GM12878 (cell line): ENCODE data around the gene ZSWIM3. TPM values are rescaled to one million over a fixed set of nuclear protein-coding genes. Genes with fewer than 3 reads are reported as not detected.

Experiments
- ATAC-seq: fragments of 200-7000 bp; cut with Tn5 transposase; 3 replicates; pipeline ENCODE4 v1.9.1; 2020; ENCODE audit warnings: mild to moderate bottlenecking, moderate library complexity
- BruUV-seq: library from RNA; stranded (reverse); fragments of 400-500 nt; replicated peaks from 2 replicates; lab custom pipeline; 2021; lab: Mats Ljungman, UMichigan
- CTCF ChIA-PET: fragments of 300-600 bp; sonication (Branson Sonifier 250); formaldehyde crosslinking; extraction: SDS; loops from one replicate; lab custom pipeline; 2021; ENCODE audit warnings: inconsistent platforms; lab: Yijun Ruan, JAX
- POLR2A ChIA-PET: fragments of 350-600 bp; formaldehyde crosslinking; extraction: SDS; loops from one replicate; lab custom pipeline; 2021; ENCODE audit warnings: inconsistent platforms; lab: Charles Lee
- RAD21 ChIA-PET: fragments of 300-600 bp; sonication (Branson Sonifier 250); formaldehyde crosslinking; loops from one replicate; lab custom pipeline; 2023; ENCODE audit warnings: antibody characterized with exemption; ENCODE audit not compliant: unreplicated experiment; lab: Charles Lee
- SMC1A ChIA-PET: fragments of 300-600 bp; sonication (Branson Sonifier 250); formaldehyde crosslinking; loops from one replicate; lab custom pipeline; 2023; ENCODE audit not compliant: unreplicated experiment, uncharacterized antibody; lab: Charles Lee
- DNase-seq: peaks from one replicate; pipeline ENCODE4 v3.0.0-alpha.2; 2011; ENCODE audit warnings: low read depth, low spot score
- FAIRE-seq: peaks from 3 replicates; lab custom pipeline; 2011; peaks lifted over from hg19 to GRCh38; lab: Jason Lieb, UNC
- H2AFZ ChIP-seq: 2 replicates; pipeline ENCODE4 v1.6.0; 2011; ENCODE audit warnings: low read depth, low read length, control low read depth; ENCODE audit not compliant: control insufficient read depth
- H3K27ac ChIP-seq: 2 replicates; pipeline ENCODE4 v1.5.1; 2011; ENCODE audit warnings: control low read depth; ENCODE audit not compliant: control insufficient read depth, insufficient read depth
- H3K27me3 ChIP-seq, 2 experiments: replicated peaks in 1 of 2; 2 replicates each; pipeline versions ENCODE4 v1.6.0 to v1.6.1; 2011; ENCODE audit warnings: low read length in 1 of 2; ENCODE audit not compliant: control insufficient read depth in 2 of 2, insufficient read depth in 2 of 2
- H3K36me3 ChIP-seq, 2 experiments: 2 replicates each; pipeline ENCODE4 v1.5.1; 2011; ENCODE audit warnings: low read length in 1 of 2; ENCODE audit not compliant: control insufficient read depth in 2 of 2, insufficient read depth in 2 of 2
- H3K4me1 ChIP-seq: 2 replicates; pipeline ENCODE4 v1.6.1; 2011; ENCODE audit warnings: mild to moderate bottlenecking, low read length, moderate library complexity, mixed read lengths; ENCODE audit not compliant: control insufficient read depth, insufficient read depth
- H3K4me2 ChIP-seq: 2 replicates; pipeline ENCODE4 v1.6.0; 2011; ENCODE audit warnings: control low read depth; ENCODE audit not compliant: control insufficient read depth, insufficient read depth
- H3K4me3 ChIP-seq: fragments of 200-600 bp; sonication (generic); 2 replicates; pipeline ENCODE4 v1.5.1; 2016
- H3K79me2 ChIP-seq: 2 replicates; pipeline ENCODE4 v1.6.0; 2011; ENCODE audit warnings: low read length; ENCODE audit not compliant: control insufficient read depth, insufficient read depth
- H3K9ac ChIP-seq: 2 replicates; pipeline ENCODE4 v1.8.0; 2011; ENCODE audit warnings: low read length, control low read depth, mixed read lengths; ENCODE audit not compliant: control insufficient read depth, insufficient read depth
- H3K9me3 ChIP-seq: replicated peaks from 3 replicates; pipeline ENCODE4 v1.5.1; 2011; ENCODE audit warnings: mild to moderate bottlenecking, low read length; ENCODE audit not compliant: control insufficient read depth, insufficient read depth
- H4K20me1 ChIP-seq: 2 replicates; pipeline ENCODE4 v1.6.0; 2011; ENCODE audit not compliant: control insufficient read depth, insufficient read depth
- BCLAF1 ChIP-seq: fragments of 450-650 bp; IDR thresholded peaks from 2 replicates; pipeline ENCODE4 v1.6.1; 2017; ENCODE audit warnings: antibody characterized with exemption, mild to moderate bottlenecking, moderate library complexity
- CHD4 ChIP-seq: fragments of 200-600 bp; sonication (generic); IDR thresholded peaks from 2 replicates; pipeline ENCODE4 v1.6.1; 2016; ENCODE audit warnings: mild to moderate bottlenecking
- CUX1 ChIP-seq: IDR thresholded peaks from 2 replicates; pipeline ENCODE4 v1.6.1; 2012; ENCODE audit warnings: improper control_type of control experiment, low read depth, low read length; ENCODE audit not compliant: insufficient replicate concordance
- GABPA ChIP-seq: IDR thresholded peaks from 2 replicates; pipeline ENCODE4 v1.6.1; 2014; ENCODE audit warnings: antibody characterized with exemption, low read depth, mild to moderate bottlenecking, inconsistent platforms
- HDAC2 ChIP-seq: fragments of 200-600 bp; sonication (generic); IDR thresholded peaks from 2 replicates; pipeline ENCODE4 v1.6.1; 2017
- IKZF1 ChIP-seq: fragments of 450-650 bp; conservative IDR thresholded peaks from 2 replicates; pipeline ENCODE4 v1.6.1; 2017; ENCODE audit warnings: antibody characterized with exemption, mild to moderate bottlenecking
- MXI1 ChIP-seq: fragments of 150-350 bp; IDR thresholded peaks from 2 replicates; pipeline ENCODE4 v1.6.1; 2011; ENCODE audit warnings: low read depth, mild to moderate bottlenecking, inconsistent platforms, low read length, improper control_type of control experiment
- NFYB ChIP-seq: IDR thresholded peaks from 2 replicates; pipeline ENCODE4 v1.6.1; 2011; ENCODE audit warnings: low read depth, mild to moderate bottlenecking, low read length, improper control_type of control experiment, moderate library complexity; ENCODE audit not compliant: insufficient read depth
- PAX8 ChIP-seq: fragments of 450-650 bp; IDR thresholded peaks from 2 replicates; pipeline ENCODE4 v1.6.1; 2017; ENCODE audit warnings: mild to moderate bottlenecking, moderate library complexity
- RAD51 ChIP-seq: fragments of 450-650 bp; IDR thresholded peaks from 2 replicates; pipeline ENCODE4 v1.6.1; 2016; ENCODE audit warnings: moderate library complexity, mild to moderate bottlenecking, inconsistent platforms
- SIN3A ChIP-seq: IDR thresholded peaks from 2 replicates; pipeline ENCODE4 v1.6.1; 2012; ENCODE audit warnings: low read depth, low read length, improper control_type of control experiment
- STAT1 ChIP-seq: fragments of 450-650 bp; conservative IDR thresholded peaks from 2 replicates; pipeline ENCODE4 v1.6.1; 2014; ENCODE audit warnings: antibody characterized with exemption, mild to moderate bottlenecking
- SUZ12 ChIP-seq: fragments of 200-600 bp; sonication (generic); IDR thresholded peaks from one replicate; pipeline ENCODE4 v1.6.1; 2018; ENCODE audit warnings: antibody characterized with exemption, mild to moderate bottlenecking; ENCODE audit not compliant: unreplicated experiment
- TCF7 ChIP-seq: IDR thresholded peaks from 2 replicates; pipeline ENCODE4 v1.6.1; 2014; ENCODE audit warnings: antibody characterized with exemption, borderline replicate concordance
- YBX1 ChIP-seq: fragments of 450-650 bp; IDR thresholded peaks from 2 replicates; pipeline ENCODE4 v1.6.1; 2016; ENCODE audit warnings: antibody characterized with exemption
- ZNF217 ChIP-seq: fragments of 450-650 bp; IDR thresholded peaks from 2 replicates; pipeline ENCODE4 v1.6.1; 2017; ENCODE audit warnings: antibody characterized with exemption, mild to moderate bottlenecking
- WGBS: methylation state at CpG from one replicate; pipeline ENCODE4 v1.1.6; 2016; ENCODE audit warnings: low lambda C conversion rate; ENCODE audit not compliant: insufficient replicate concordance, insufficient coverage; ENCODE audit errors: missing lambda C conversion rate; 5-methylcytosine and 5-hydroxymethylcytosine counted together
- in situ Hi-C: fragments of 300-500 bp; cut with MboI; formaldehyde crosslinking; loops from 9 replicates; pipeline ENCODE4 v1.14.3; 2018; ENCODE audit warnings: mixed read lengths
- intact Hi-C: fragments of 100-400 bp; cut with micrococcal nuclease; formaldehyde crosslinking; loops from one replicate; pipeline ENCODE4 v1.14.2; 2022; ENCODE audit not compliant: unreplicated experiment
- polyA plus RNA-seq, 11 experiments: library from polyadenylated mRNA; depleted of rRNA in 4 of 11; unstranded in 6 of 11; stranded (reverse) in 5 of 11; fragments of >200 nt; fragmentation: Nextera tagmentation in 4 of 11; fragmentation: Illumina TruSeq in 1 of 11; extraction: Ambion mirVana in 4 of 11; extraction: Trizol in 1 of 11; gene quantifications; 1 replicate in 1 of 11; 2 replicates in 10 of 11; pipeline versions ENCODE4 v1.2.1 to v1.2.3, GENCODE V29; 2011 to 2016; ENCODE audit warnings: inconsistent platforms in 2 of 11, missing spikeins in 2 of 11, low read depth in 1 of 11
- total RNA-seq, 4 experiments: library from RNA; depleted of rRNA in 3 of 4; stranded (reverse); fragments of >200 nt in 3 of 4; fragmentation: Illumina TruSeq in 1 of 4; extraction: Trizol in 1 of 4; gene quantifications; 2 replicates each; pipeline versions ENCODE4 v1.2.1 to v1.2.3, GENCODE V29; 2013 to 2021

ZSWIM3 gene
- total and polyA plus RNA-seq, 10 of the 15 experiments (the other 5 are each of a cell fraction or from before 2014, with no cell fraction given), result 1.6 to 5.1 (median 4.2) TPM

DNA sequence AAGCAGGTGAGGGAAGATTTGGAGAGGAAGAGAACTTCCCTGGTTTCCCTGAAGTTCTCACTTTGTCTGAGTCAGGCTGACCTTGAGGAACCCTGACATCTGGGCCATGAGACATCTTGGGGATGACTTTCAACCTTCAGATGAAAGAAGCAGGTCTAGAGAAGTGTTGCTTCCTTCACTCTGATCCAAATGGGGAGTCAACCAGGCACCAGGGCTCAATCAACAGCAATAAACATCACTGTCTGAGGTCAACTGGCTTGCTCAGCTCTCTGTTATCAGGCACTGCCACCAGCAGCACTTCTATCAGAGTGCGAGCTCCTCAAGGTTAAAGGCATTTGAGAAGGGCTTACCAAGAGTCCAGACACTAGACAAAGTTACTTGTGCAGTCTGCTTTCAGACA lies 6.5 kb upstream of the ZSWIM3 start:
- ATAC-seq (no peak), FAIRE-seq (no peak), DNase-seq (no peak)
- H3K4me3 ChIP-seq, result no peak overlapping the region
- 100% methylated on average over 1 of the region's 1 CpG for WGBS
- ChIA-PET SMC1A (interaction anchor here (1.3 kb wide), 2 partner anchors 20 to 52 kb away, joined by 3 read pairs; no protein-coding TSS in a partner anchor), CTCF (interaction anchor here (1.7 kb wide), 1 partner anchor 52 kb away, joined by 6 read pairs; no protein-coding TSS in a partner anchor), POLR2A (interaction anchor here (1.9 to 2.4 kb wide), 2 partner anchors 9 to 38 kb away, joined by 7 to 10 read pairs; partner anchors contain the start of gene UBE2C), RAD21 (no interaction called here)
- H2AFZ ChIP-seq, result no peak overlapping the region
- no peaks in the 10 kb centered on the region for H3K36me3 ChIP-seq
- no peaks in the 10 kb centered on the region for H4K20me1 ChIP-seq
- no peak overlapping the region for H3K4me2 ChIP-seq
- no peaks in the 10 kb centered on the region for H3K27me3 ChIP-seq
- intact Hi-C loops, result no loop called here
- no peak overlapping the region for H3K9ac ChIP-seq
- peaks cover 2% of the 10 kb centered on the region for H3K4me1 ChIP-seq
- H3K27ac ChIP-seq, result no peak overlapping the region
- H3K9me3 ChIP-seq, result no peaks in the 10 kb centered on the region
- peaks cover 6% of the 10 kb centered on the region for H3K79me2 ChIP-seq
- BruUV-seq, result no TSS peak
- in situ Hi-C loops, result no loop called here
- TF ChIP-seq SIN3A (no peak), IKZF1 (no peak), ZNF217 (no peak), NFYB (no peak), MXI1 (no peak), GABPA (no peak), CUX1 (no peak), STAT1 (no peak), HDAC2 (no peak), YBX1 (no peak), PAX8 (no peak), BCLAF1 (no peak), RAD51 (no peak), SUZ12 (no peak), CHD4 (no peak), TCF7 (no peak)
